ENCODE measurements around the gene RCSD1.
A peak's percentile ranks its signal among the peaks of the same experiment; 100 is the strongest.

Gene RCSD1

DNA sequence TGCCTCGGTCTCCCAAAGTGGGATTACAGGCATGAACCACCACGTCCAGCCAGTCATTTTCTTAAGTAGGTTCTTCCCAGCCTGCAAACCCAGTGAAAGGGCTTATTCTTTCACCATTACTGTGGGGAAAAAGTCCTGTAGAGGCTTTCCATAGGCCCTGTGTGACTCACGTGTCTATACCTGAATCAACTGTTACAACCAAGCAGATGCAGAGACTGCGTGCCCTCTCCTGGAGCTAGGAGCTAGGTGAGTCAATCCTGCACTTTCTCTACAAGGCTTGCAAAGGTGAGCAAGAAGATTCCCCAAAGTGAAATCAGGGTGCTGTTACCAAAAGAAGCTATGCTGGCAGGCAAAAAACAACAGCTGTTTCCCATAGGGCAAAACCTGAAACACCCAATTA is 77.9 kb downstream of the RCSD1 start:
- no peaks in the 10 kb centered on the region for H3K4me1 ChIP-seq (ENCODE audit: control insufficient read depth, insufficient read depth, low read length, poor library complexity, severe bottlenecking)
- no peaks in the 10 kb centered on the region for H3K27me3 ChIP-seq (replicated peaks; ENCODE audit: control insufficient read depth, insufficient read depth, low read length, poor library complexity, severe bottlenecking)
- H3K36me3 ChIP-seq (ENCODE audit: control insufficient read depth, insufficient read depth, low read length) = peaks cover 31% of the 10 kb centered on the region
- no peak overlapping the region for H3K27ac ChIP-seq (ENCODE audit: insufficient read depth, low read length, poor library complexity, severe bottlenecking)
- DNase-seq = no peak
- no peak overlapping the region for H3K4me3 ChIP-seq (ENCODE audit: insufficient read depth, low read depth, low read length, poor library complexity, severe bottlenecking)
- no peaks in the 10 kb centered on the region for H3K9me3 ChIP-seq (ENCODE audit: control insufficient read depth, low read length)

DNA sequence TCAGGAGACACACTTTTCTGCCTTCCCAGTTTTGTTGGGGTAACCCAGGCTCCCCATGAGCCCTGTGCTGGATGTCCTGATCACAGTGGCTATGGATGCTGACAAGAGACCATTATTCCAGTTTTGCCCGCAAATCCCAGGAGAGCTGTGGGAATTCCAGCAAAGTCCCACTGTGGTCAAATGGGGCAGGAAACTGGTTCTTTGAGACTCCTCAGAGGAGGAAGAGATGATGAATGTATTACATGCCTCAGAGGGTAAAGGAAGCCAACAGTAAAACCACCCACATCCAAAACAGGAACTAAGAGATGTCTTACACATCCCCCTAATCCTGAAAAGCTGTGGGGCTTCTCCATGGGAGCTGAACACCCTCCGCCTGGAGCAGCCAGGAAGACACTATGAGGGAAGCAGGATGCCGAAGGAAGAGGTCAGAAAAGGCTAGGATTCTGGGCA is 78.9 kb downstream of the RCSD1 start:
- H3K27ac ChIP-seq (ENCODE audit: insufficient read depth, low read length, poor library complexity, severe bottlenecking) = no peak overlapping the region
- H3K4me1 ChIP-seq (ENCODE audit: control insufficient read depth, insufficient read depth, low read length, poor library complexity, severe bottlenecking) = peaks cover 4% of the 10 kb centered on the region
- no peaks in the 10 kb centered on the region for H3K27me3 ChIP-seq (replicated peaks; ENCODE audit: control insufficient read depth, insufficient read depth, low read length, poor library complexity, severe bottlenecking)
- no peak overlapping the region for H3K4me3 ChIP-seq (ENCODE audit: insufficient read depth, low read depth, low read length, poor library complexity, severe bottlenecking)
- no peak for DNase-seq
- peaks cover 21% of the 10 kb centered on the region for H3K36me3 ChIP-seq (ENCODE audit: control insufficient read depth, insufficient read depth, low read length)
- H3K9me3 ChIP-seq (ENCODE audit: control insufficient read depth, low read length) = no peaks in the 10 kb centered on the region

DNA sequence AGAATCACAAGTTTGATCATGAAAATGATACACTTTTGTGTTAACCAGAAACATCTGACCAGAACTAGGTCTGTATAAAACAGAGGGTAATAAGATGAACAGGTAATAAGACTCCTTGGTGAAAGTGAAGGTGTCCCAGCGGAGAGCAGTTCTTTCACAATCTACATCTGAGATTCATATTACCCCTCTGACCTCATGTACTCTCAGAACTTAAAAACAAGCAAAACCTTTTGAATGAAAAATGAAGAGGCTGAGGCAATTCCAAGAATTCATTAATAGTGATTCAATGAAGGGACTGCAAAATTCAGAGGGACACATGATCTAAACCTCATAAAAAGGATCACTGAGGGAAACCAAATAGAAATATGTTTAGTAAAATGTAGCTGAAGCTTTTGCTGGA is 80.8 kb downstream of the RCSD1 start:
- Histone ChIP-seq H3K36me3 (ENCODE audit: control insufficient read depth, insufficient read depth, low read length) (peaks cover 2% of the 10 kb centered on the region), H3K4me3 (ENCODE audit: insufficient read depth, low read depth, low read length, poor library complexity, severe bottlenecking) (no peak overlapping the region), H3K27me3 (replicated peaks; ENCODE audit: control insufficient read depth, insufficient read depth, low read length, poor library complexity, severe bottlenecking) (no peaks in the 10 kb centered on the region), H3K27ac (ENCODE audit: insufficient read depth, low read length, poor library complexity, severe bottlenecking) (no peak overlapping the region), H3K4me1 (ENCODE audit: control insufficient read depth, insufficient read depth, low read length, poor library complexity, severe bottlenecking) (peaks cover 10% of the 10 kb centered on the region), H3K9me3 (ENCODE audit: control insufficient read depth, low read length) (no peaks in the 10 kb centered on the region)
- no peak for DNase-seq

GRCh38 chr1:167711797-167712196 is 81.8 kb downstream of the RCSD1 start:
- Histone ChIP-seq H3K27ac (ENCODE audit: insufficient read depth, low read length, poor library complexity, severe bottlenecking) (no peak overlapping the region), H3K9me3 (ENCODE audit: control insufficient read depth, low read length) (no peaks in the 10 kb centered on the region), H3K27me3 (replicated peaks; ENCODE audit: control insufficient read depth, insufficient read depth, low read length, poor library complexity, severe bottlenecking) (no peaks in the 10 kb centered on the region), H3K4me3 (ENCODE audit: insufficient read depth, low read depth, low read length, poor library complexity, severe bottlenecking) (no peak overlapping the region), H3K4me1 (ENCODE audit: control insufficient read depth, insufficient read depth, low read length, poor library complexity, severe bottlenecking) (peaks cover 12% of the 10 kb centered on the region), H3K36me3 (ENCODE audit: control insufficient read depth, insufficient read depth, low read length) (no peaks in the 10 kb centered on the region)
- DNase-seq = no peak

DNA sequence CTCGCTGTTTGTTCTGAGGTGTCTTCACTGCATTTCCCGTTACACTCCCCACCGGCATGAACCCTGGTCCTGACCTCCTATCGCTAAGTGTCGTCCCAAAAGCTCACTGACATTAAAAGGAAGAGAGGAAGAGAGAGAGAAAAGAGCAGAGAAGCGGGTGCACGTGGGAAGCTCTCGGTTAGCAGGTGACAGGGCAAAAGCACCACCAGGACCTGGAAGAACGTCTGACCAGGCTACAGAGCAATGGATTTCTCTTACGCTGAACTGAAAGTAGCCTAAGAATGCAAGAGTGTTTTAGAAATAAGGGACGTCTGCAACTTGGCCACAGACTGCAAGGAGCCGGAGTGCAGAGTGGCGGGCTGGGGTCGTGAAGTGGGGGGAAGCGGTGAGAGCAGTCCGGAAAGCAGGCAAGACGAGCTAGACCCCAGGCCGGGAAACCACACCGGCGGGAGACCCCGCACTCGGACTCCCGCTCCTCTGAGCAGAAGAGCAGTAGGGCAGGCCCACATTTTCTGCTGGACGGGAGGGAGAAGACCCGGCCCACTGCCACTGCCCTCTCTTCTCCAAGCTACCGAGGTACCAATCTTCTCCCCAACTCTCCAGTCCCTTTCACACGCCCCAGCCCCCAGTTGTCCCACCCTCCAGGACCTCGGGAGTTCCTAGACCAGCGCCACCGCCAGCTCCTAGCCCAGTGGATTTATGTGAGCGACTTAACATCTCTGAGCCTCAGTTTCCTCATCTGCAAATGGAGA is 83.5 kb downstream of the RCSD1 start:
- peaks cover 12% of the 10 kb centered on the region for H3K4me1 ChIP-seq (ENCODE audit: control insufficient read depth, insufficient read depth, low read length, poor library complexity, severe bottlenecking)
- H3K4me3 ChIP-seq (ENCODE audit: insufficient read depth, low read depth, low read length, poor library complexity, severe bottlenecking) = peak overlapping the region; percentile 91
- H3K27ac ChIP-seq (ENCODE audit: insufficient read depth, low read length, poor library complexity, severe bottlenecking) = peak overlapping the region; percentile 67
- no peaks in the 10 kb centered on the region for H3K27me3 ChIP-seq (replicated peaks; ENCODE audit: control insufficient read depth, insufficient read depth, low read length, poor library complexity, severe bottlenecking)
- no peaks in the 10 kb centered on the region for H3K9me3 ChIP-seq (ENCODE audit: control insufficient read depth, low read length)
- DNase-seq = no peak
- H3K36me3 ChIP-seq (ENCODE audit: control insufficient read depth, insufficient read depth, low read length) = no peaks in the 10 kb centered on the region

DNA sequence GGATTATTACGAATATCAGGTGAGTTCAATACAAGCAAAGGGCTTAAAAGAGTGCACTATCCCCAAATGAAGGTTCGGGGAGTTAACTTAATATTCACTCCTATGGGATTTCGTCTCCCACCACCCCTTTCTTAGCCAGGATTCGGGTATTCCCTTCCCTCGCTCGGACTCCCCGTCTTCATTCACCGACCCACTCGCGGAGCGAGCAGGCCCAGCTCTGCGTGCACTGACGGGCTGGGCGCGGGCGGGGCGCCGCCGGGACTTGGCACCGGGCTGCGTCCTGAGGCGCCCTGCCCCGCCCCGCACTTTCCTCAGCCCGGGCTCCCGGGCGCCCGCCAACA is 84.0 kb downstream of the RCSD1 start:
- Histone ChIP-seq H3K4me3 (ENCODE audit: insufficient read depth, low read depth, low read length, poor library complexity, severe bottlenecking) (peak overlapping the region; percentile 91), H3K27ac (ENCODE audit: insufficient read depth, low read length, poor library complexity, severe bottlenecking) (peak overlapping the region; percentile 67), H3K9me3 (ENCODE audit: control insufficient read depth, low read length) (no peaks in the 10 kb centered on the region), H3K36me3 (ENCODE audit: control insufficient read depth, insufficient read depth, low read length) (no peaks in the 10 kb centered on the region), H3K4me1 (ENCODE audit: control insufficient read depth, insufficient read depth, low read length, poor library complexity, severe bottlenecking) (peaks cover 12% of the 10 kb centered on the region), H3K27me3 (replicated peaks; ENCODE audit: control insufficient read depth, insufficient read depth, low read length, poor library complexity, severe bottlenecking) (no peaks in the 10 kb centered on the region)
- peak in 2 of 3 donors; percentile 67 to 74 for DNase-seq

DNA sequence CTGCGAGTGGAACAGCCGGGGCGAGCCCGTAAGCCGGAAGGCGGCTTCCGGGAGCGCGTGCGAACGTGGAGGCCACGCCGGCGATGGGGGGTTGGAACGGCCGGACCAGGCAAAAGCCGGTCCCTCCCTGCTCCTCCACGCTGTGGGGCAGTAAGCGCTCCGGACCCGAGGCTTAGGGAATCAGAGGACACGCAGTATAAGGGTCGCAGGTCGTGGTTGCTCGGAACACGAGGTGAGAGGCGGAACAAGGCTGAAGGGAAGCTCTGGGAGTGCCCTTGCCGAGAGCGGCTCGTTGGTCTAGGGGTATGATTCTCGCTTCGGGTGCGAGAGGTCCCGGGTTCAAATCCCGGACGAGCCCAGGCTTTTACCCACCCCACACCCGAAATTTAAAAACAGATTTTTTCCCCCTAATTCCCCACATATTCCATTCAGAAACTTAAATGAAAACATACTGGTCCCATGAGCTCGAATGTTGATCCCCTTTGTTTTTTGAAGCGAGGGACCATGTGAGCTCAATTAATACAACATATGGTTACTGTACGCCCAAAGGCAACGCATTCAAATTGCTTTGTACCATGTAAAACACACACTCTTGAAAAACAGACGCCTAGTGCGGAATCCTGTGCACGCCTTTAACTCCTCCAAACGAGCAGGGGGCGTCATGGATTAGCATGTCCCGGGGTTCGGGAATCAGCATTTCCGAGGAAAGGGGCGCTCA is 84.6 kb downstream of the RCSD1 start:
- peak overlapping the region; percentile 91 for H3K4me3 ChIP-seq (ENCODE audit: insufficient read depth, low read depth, low read length, poor library complexity, severe bottlenecking)
- DNase-seq = peak; percentile 71 to 81 (median 72)
- no peaks in the 10 kb centered on the region for H3K36me3 ChIP-seq (ENCODE audit: control insufficient read depth, insufficient read depth, low read length)
- peaks cover 12% of the 10 kb centered on the region for H3K4me1 ChIP-seq (ENCODE audit: control insufficient read depth, insufficient read depth, low read length, poor library complexity, severe bottlenecking)
- H3K27ac ChIP-seq (ENCODE audit: insufficient read depth, low read length, poor library complexity, severe bottlenecking) = peak overlapping the region; percentile 67
- no peaks in the 10 kb centered on the region for H3K9me3 ChIP-seq (ENCODE audit: control insufficient read depth, low read length)
- H3K27me3 ChIP-seq (replicated peaks; ENCODE audit: control insufficient read depth, insufficient read depth, low read length, poor library complexity, severe bottlenecking) = no peaks in the 10 kb centered on the region

DNA sequence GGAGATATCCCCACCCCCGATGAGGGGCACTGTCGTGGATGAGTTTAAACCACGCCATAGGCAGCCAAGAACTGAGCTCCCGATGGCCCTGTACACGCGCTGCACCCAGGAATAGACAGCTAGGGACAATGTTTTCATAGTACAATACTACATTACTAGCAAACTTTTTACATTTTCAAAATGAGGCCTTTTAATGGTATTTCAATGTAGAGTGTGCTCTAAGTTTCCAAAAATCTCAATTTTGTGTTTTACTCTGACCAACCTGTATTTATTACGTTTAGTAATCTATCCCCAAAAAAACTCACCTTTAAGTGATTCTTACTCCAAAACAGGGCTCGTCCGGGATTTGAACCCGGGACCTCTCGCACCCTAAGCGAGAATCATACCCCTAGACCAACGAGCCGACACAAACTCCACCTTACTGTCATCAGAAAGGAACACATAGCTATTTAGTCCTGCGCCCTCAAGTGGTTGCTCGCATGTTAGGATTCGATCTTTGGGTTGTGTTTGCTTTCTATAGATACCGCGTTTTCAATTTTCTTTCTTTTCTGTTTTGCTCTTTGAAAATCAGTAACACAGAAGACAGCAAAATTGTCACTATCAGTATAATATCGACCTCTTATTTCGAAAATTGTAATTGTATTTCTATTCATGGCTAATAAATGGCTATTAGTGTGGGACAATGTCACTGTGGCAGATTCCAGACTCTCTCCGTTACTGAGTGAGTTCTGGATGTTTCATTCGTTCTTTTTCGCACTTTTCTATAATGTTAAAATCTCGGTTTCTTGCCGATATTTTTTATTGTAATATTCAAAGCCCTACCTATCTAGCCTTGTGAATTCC is 85.3 kb downstream of the RCSD1 start:
- peak; percentile 60 to 74 (median 73) for DNase-seq
- peaks cover 12% of the 10 kb centered on the region for H3K4me1 ChIP-seq (ENCODE audit: control insufficient read depth, insufficient read depth, low read length, poor library complexity, severe bottlenecking)
- no peaks in the 10 kb centered on the region for H3K36me3 ChIP-seq (ENCODE audit: control insufficient read depth, insufficient read depth, low read length)
- peak overlapping the region; percentile 27 for H3K27ac ChIP-seq (ENCODE audit: insufficient read depth, low read length, poor library complexity, severe bottlenecking)
- no peaks in the 10 kb centered on the region for H3K27me3 ChIP-seq (replicated peaks; ENCODE audit: control insufficient read depth, insufficient read depth, low read length, poor library complexity, severe bottlenecking)
- H3K4me3 ChIP-seq (ENCODE audit: insufficient read depth, low read depth, low read length, poor library complexity, severe bottlenecking) = peak overlapping the region; percentile 91
- no peaks in the 10 kb centered on the region for H3K9me3 ChIP-seq (ENCODE audit: control insufficient read depth, low read length)

DNA sequence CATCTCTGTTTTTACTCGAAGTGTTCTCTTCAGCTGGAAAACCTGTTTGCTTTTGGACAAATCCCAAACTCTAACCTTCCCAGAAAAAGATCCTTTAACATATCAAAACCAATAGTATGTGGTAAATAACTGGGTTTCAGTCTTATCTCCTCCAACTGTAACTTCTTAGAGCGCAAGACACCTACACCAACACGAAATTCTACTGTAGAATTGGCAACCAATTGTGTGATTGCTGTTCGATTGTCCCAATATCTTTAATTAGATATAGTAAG is 85.9 kb downstream of the RCSD1 start:
- Histone ChIP-seq H3K27ac (ENCODE audit: insufficient read depth, low read length, poor library complexity, severe bottlenecking) (peak overlapping the region; percentile 27), H3K4me3 (ENCODE audit: insufficient read depth, low read depth, low read length, poor library complexity, severe bottlenecking) (peak overlapping the region; percentile 91), H3K4me1 (ENCODE audit: control insufficient read depth, insufficient read depth, low read length, poor library complexity, severe bottlenecking) (peaks cover 12% of the 10 kb centered on the region), H3K27me3 (replicated peaks; ENCODE audit: control insufficient read depth, insufficient read depth, low read length, poor library complexity, severe bottlenecking) (no peaks in the 10 kb centered on the region), H3K36me3 (ENCODE audit: control insufficient read depth, insufficient read depth, low read length) (no peaks in the 10 kb centered on the region), H3K9me3 (ENCODE audit: control insufficient read depth, low read length) (no peaks in the 10 kb centered on the region)
- DNase-seq = no peak

DNA sequence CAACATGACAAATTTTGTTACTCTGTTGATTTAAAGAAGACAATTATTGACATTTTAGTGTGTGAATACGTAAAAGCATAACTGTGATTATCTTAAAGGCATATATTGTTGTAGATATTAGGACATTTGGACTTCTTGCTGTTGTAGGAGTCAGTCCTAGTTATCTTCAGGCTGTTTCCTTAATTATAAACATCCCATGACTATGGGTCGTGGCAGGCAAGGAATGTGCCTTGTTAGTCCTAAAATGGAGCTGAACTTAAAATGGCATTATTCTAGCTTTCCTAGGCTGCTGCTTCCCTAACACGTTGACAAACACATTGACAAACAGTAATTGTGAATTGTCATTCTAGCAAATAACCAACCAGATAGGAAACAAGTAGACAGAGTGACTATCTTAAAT is 87.3 kb downstream of the RCSD1 start:
- no peaks in the 10 kb centered on the region for H3K27me3 ChIP-seq (replicated peaks; ENCODE audit: control insufficient read depth, insufficient read depth, low read length, poor library complexity, severe bottlenecking)
- no peak for DNase-seq
- H3K27ac ChIP-seq (ENCODE audit: insufficient read depth, low read length, poor library complexity, severe bottlenecking) = no peak overlapping the region
- H3K9me3 ChIP-seq (ENCODE audit: control insufficient read depth, low read length) = no peaks in the 10 kb centered on the region
- peaks cover 15% of the 10 kb centered on the region for H3K4me1 ChIP-seq (ENCODE audit: control insufficient read depth, insufficient read depth, low read length, poor library complexity, severe bottlenecking)
- H3K36me3 ChIP-seq (ENCODE audit: control insufficient read depth, insufficient read depth, low read length) = no peaks in the 10 kb centered on the region
- no peak overlapping the region for H3K4me3 ChIP-seq (ENCODE audit: insufficient read depth, low read depth, low read length, poor library complexity, severe bottlenecking)
